SU-DHL-6 (cell line): ENCODE data around the gene ARHGEF26.

Experiments used
- CTCF ChIP-seq: fragments of 200-600 bp; sonication (generic); IDR thresholded peaks from one replicate; pipeline ENCODE4 v1.5.1; 2017; ENCODE audit warnings: antibody characterized with exemption, mild to moderate bottlenecking, low read length, moderate library complexity; ENCODE audit not compliant: insufficient read depth, poor library complexity, severe bottlenecking
- EZH2phosphoT487 ChIP-seq: fragments of 200-600 bp; sonication (generic), shearing (Covaris generic); conservative IDR thresholded peaks from 2 replicates; pipeline ENCODE4 v1.6.1; 2018; ENCODE audit warnings: mild to moderate bottlenecking, antibody characterized with exemption, low read length, moderate library complexity, mixed read lengths

GRCh38 chr3:154161806-154162205, 40.6 kb downstream of the ARHGEF26 start:
- TF ChIP-seq CTCF (no peak), EZH2phosphoT487 (no peak)
